Activated naive CD8-positive, alpha-beta T cell (primary cell): ENCODE data around the gene UNC45A.

Experiments used
- H3K27ac Mint-ChIP-seq: one replicate; pipeline ENCODE4 v1.8.0; 2021; ENCODE audit warnings: mixed read lengths
- H3K27me3 Mint-ChIP-seq: one replicate; pipeline ENCODE4 v1.8.0; 2021; ENCODE audit warnings: mixed read lengths
- H3K36me3 Mint-ChIP-seq: one replicate; pipeline ENCODE4 v1.8.0; 2021; ENCODE audit warnings: mixed read lengths
- H3K4me1 Mint-ChIP-seq: one replicate; pipeline ENCODE4 v1.8.0; 2021; ENCODE audit warnings: low read depth, mixed read lengths
- H3K4me3 Mint-ChIP-seq: one replicate; pipeline ENCODE4 v1.8.0; 2021; ENCODE audit warnings: mild to moderate bottlenecking, mixed read lengths
- H3K9me3 Mint-ChIP-seq: one replicate; pipeline ENCODE4 v1.8.0; 2021; ENCODE audit warnings: low read depth, mixed read lengths

UNC45A gene

GRCh38 chr15:90941038-90941437 is 6.0 kb downstream of the UNC45A start:
- Mint-ChIP-seq H3K27me3 (no peaks in the 10 kb centered on the region), H3K9me3 (no peaks in the 10 kb centered on the region), H3K4me1 (peaks cover 9% of the 10 kb centered on the region), H3K36me3 (peaks cover 3% of the 10 kb centered on the region), H3K27ac (no peak overlapping the region), H3K4me3 (no peak overlapping the region)

- no peaks in the 10 kb centered on the region for H3K9me3 Mint-ChIP-seq
- no peak overlapping the region for H3K27ac Mint-ChIP-seq
- H3K4me3 Mint-ChIP-seq = no peak overlapping the region
These were observed 7.5 kb downstream of the UNC45A start for GRCh38 chr15:90942354-90943120.

GRCh38 chr15:90945091-90945490 is 10.0 kb downstream of the UNC45A start:
- no peaks in the 10 kb centered on the region for H3K36me3 Mint-ChIP-seq
- no peaks in the 10 kb centered on the region for H3K27me3 Mint-ChIP-seq

More at GRCh38 chr15:90942354-90943120, 7.5 kb downstream of the UNC45A start:
- Mint-ChIP-seq H3K4me1 (no peaks in the 10 kb centered on the region), H3K27me3 (no peaks in the 10 kb centered on the region), H3K36me3 (no peaks in the 10 kb centered on the region)

GRCh38 chr15:90946538-90946937 is 11.5 kb downstream of the UNC45A start:
- H3K9me3 Mint-ChIP-seq = no peaks in the 10 kb centered on the region
- H3K27me3 Mint-ChIP-seq = no peaks in the 10 kb centered on the region
- H3K36me3 Mint-ChIP-seq = no peaks in the 10 kb centered on the region
- H3K4me3 Mint-ChIP-seq = no peak overlapping the region
- H3K27ac Mint-ChIP-seq = no peak overlapping the region
- no peaks in the 10 kb centered on the region for H3K4me1 Mint-ChIP-seq

More at GRCh38 chr15:90945091-90945490, 10.0 kb downstream of the UNC45A start:
- Mint-ChIP-seq H3K9me3 (no peaks in the 10 kb centered on the region), H3K4me3 (no peak overlapping the region), H3K27ac (no peak overlapping the region), H3K4me1 (no peaks in the 10 kb centered on the region)

- no peak overlapping the region for H3K4me3 Mint-ChIP-seq
- no peaks in the 10 kb centered on the region for H3K36me3 Mint-ChIP-seq
- no peaks in the 10 kb centered on the region for H3K27me3 Mint-ChIP-seq
- H3K4me1 Mint-ChIP-seq = no peaks in the 10 kb centered on the region
- H3K9me3 Mint-ChIP-seq = no peaks in the 10 kb centered on the region
- no peak overlapping the region for H3K27ac Mint-ChIP-seq
These were observed 12.0 kb downstream of the UNC45A start for GRCh38 chr15:90946941-90947576.

GRCh38 chr15:90947577-90948357 is 12.7 kb downstream of the UNC45A start:
- no peaks in the 10 kb centered on the region for H3K4me1 Mint-ChIP-seq
- H3K27ac Mint-ChIP-seq = no peak overlapping the region
- H3K9me3 Mint-ChIP-seq = no peaks in the 10 kb centered on the region
- no peaks in the 10 kb centered on the region for H3K27me3 Mint-ChIP-seq
- H3K4me3 Mint-ChIP-seq = no peak overlapping the region
- H3K36me3 Mint-ChIP-seq = no peaks in the 10 kb centered on the region

GRCh38 chr15:90948506-90948905 is 13.4 kb downstream of the UNC45A start:
- H3K4me3 Mint-ChIP-seq = no peak overlapping the region
- H3K36me3 Mint-ChIP-seq = no peaks in the 10 kb centered on the region
- H3K27ac Mint-ChIP-seq = no peak overlapping the region

GRCh38 chr15:90949979-90950675 is 15.0 kb downstream of the UNC45A start:
- no peaks in the 10 kb centered on the region for H3K36me3 Mint-ChIP-seq
- peaks cover 6% of the 10 kb centered on the region for H3K4me1 Mint-ChIP-seq
- H3K4me3 Mint-ChIP-seq = no peak overlapping the region
- no peaks in the 10 kb centered on the region for H3K27me3 Mint-ChIP-seq
- H3K27ac Mint-ChIP-seq = no peak overlapping the region
- no peaks in the 10 kb centered on the region for H3K9me3 Mint-ChIP-seq

More at GRCh38 chr15:90948506-90948905, 13.4 kb downstream of the UNC45A start:
- Mint-ChIP-seq H3K9me3 (no peaks in the 10 kb centered on the region), H3K4me1 (peaks cover 1% of the 10 kb centered on the region), H3K27me3 (no peaks in the 10 kb centered on the region)

GRCh38 chr15:90950676-90951075 is 15.6 kb downstream of the UNC45A start:
- H3K36me3 Mint-ChIP-seq = no peaks in the 10 kb centered on the region
- no peaks in the 10 kb centered on the region for H3K27me3 Mint-ChIP-seq
- peaks cover 7% of the 10 kb centered on the region for H3K4me1 Mint-ChIP-seq
- no peak overlapping the region for H3K27ac Mint-ChIP-seq
- no peaks in the 10 kb centered on the region for H3K9me3 Mint-ChIP-seq
- no peak overlapping the region for H3K4me3 Mint-ChIP-seq

GRCh38 chr15:90952901-90953677 is 18.0 kb downstream of the UNC45A start:
- Mint-ChIP-seq H3K27me3 (no peaks in the 10 kb centered on the region), H3K4me3 (peak overlapping the region; percentile 52), H3K27ac (no peak overlapping the region), H3K9me3 (no peaks in the 10 kb centered on the region), H3K4me1 (peaks cover 16% of the 10 kb centered on the region), H3K36me3 (no peaks in the 10 kb centered on the region)

- Mint-ChIP-seq H3K9me3 (no peaks in the 10 kb centered on the region), H3K27ac (peak overlapping the region; percentile 91), H3K36me3 (no peaks in the 10 kb centered on the region), H3K27me3 (no peaks in the 10 kb centered on the region), H3K4me1 (peaks cover 16% of the 10 kb centered on the region), H3K4me3 (peak overlapping the region; percentile 86)
These were observed 19.0 kb downstream of the UNC45A start for GRCh38 chr15:90953947-90954711.

GRCh38 chr15:90954712-90955623 is 19.9 kb downstream of the UNC45A start, which contains the start of gene RCCD1:
Gene RCCD1 (plus strand): TSS chr15:90954884. CDS start chr15:90956735, 1,851 bp downstream.
- H3K27me3 Mint-ChIP-seq = no peaks in the 10 kb centered on the region
- peak within 1 kb of the TSS; percentile 91 for H3K27ac Mint-ChIP-seq
- no peaks in the 10 kb centered on the region for H3K36me3 Mint-ChIP-seq
- peak within 1 kb of the TSS; percentile 86 for H3K4me3 Mint-ChIP-seq
- H3K9me3 Mint-ChIP-seq = no peaks in the 10 kb centered on the region
- peaks cover 16% of the 10 kb centered on the region for H3K4me1 Mint-ChIP-seq
